Amygdala (tissue), 56 donors: ENCODE data around the gene FGFR3.

Experiments
- DNase-seq, 56 donors: peaks; one replicate each; lab custom pipeline; 2025; lab: John Stamatoyannopoulos, UW

FGFR3 gene

DNA sequence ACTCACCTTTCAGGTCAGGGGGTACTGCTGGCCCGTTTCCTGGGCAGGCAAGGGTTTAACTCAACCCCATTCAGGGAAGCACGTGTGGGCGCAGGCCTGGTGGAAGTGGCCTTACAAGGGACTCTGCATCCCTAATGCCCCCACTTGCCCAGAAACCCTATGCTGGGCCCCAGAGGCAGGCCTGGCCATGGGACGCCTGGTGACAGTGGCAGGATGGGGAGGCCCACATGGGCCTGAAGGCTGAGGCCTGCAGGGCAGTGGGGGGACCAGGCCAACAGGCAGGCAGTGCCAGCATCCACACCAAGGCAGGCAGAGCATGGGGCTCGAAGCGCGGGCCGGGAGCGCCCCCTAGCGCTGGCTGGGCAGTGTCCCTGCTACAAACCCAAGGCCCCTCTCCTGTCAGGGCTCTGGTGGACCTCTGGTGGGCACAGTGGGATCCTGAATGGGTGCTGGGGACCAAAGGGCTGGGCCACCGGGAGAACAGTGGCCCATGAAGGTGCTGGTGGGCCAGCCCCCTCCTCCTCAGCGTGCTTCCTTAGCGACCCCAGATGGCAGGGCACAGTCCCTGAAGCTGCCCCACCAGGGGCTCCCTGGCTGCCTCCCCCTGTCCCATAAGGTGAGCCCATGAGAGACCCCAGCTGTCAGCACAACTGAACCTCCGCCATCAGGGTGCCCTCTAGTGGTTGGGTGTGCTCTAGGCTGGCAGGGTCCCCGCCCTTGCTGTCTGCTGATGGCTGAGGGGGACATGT, 16.8 kb downstream of the FGFR3 start:
- peak in 55 of 56 donors; percentile 12 to 86 (median 55) for DNase-seq

DNA sequence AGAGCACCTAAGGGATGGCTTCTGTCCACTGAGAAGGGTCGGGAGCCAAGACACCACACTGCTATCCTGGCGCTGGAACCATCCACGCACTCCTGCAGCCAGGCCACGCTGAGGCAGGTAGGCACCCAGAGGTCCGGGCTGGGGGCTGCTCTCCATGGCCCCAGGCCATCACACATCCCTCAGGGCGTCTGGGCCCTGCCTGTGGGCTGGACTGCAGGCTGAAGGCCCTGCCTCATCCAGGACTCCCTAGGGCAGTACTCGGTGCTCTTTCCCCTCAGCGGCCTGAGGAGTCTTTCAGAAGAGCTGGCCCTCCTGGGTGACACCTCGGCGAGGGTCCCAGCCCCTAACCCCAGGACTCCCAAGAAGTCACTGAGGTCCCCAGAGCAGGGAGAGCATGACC, 17.7 kb downstream of the FGFR3 start:
- DNase-seq = no peak

DNA sequence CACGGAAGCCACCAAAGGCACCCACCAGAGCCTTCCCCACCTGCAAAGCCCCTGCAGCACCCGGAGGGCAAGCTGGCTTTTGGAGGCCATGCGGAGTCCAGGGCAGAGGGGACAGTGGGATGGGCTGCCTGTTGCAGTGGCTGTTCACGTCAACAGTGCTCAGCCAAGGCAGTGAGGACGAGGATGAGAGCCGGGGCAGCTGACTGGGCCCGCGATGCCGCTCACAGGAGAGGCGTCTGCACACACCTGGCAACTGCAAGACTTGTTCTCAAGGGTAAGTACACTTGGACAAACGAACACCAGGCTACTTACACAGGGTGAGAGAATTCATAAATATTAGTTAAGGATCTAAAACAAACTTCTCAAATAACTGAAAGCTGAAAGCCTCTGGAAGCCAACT, 19.6 kb downstream of the FGFR3 start:
- DNase-seq = no peak

DNA sequence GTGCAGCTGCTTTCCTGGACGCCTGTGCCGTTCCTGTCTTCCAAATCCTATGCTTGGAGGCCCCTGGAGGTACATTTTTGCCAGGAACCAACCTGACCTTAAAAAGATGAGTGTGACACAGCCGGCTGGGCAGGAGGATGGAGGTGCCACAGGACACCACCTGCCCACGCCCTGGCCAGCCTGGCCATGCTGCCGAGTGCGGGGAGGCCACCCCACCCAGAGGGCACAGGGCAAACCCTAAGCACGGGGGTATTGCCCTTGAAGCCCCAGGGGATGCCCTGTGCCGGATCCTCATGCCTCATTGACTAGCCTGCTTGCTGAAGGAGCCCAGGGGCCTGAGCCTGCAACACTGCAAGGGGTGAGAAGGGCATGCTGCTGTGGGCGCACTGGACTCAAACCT, 20.1 kb downstream of the FGFR3 start:
- no peak for DNase-seq

DNA sequence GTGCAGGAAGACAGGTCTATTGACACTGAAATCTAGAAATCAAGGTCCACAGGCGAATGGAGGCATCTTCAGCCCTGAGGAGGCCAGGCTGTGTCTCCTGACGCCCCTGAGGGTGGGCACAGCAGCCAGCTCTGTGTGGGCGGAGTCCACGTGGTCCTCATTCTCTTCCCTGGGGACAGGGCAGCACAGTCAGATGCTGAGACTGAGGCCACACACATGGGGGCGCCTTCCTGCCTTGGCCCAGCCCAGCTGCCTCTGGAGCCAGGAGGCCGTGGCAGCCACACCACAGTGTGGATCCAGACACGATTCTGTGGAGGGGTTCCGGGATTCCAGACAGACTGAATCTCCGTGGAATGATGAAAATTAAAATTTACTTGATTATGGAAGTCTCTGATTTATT, 20.8 kb downstream of the FGFR3 start:
- DNase-seq = no peak

DNA sequence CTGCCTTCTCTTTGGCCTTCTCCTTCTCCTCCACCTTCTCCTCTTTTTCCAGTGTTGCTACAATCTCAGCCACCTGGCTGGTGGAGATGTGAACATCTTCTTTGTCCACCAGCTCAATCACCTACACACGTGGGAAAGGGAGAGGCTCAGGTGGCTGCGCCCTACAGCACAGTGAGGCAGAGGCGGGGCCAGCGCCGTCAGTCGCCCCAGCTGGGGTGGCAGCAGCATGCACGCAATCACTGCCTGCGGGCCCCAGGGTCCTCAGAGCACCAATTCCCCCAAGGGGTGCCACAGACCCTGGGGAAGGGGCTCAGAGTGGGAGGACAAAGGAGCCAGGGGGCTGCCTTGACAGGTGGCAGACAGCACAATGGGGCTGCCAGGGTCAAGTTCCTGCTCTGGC, 21.4 kb downstream of the FGFR3 start:
- DNase-seq = no peak

DNA sequence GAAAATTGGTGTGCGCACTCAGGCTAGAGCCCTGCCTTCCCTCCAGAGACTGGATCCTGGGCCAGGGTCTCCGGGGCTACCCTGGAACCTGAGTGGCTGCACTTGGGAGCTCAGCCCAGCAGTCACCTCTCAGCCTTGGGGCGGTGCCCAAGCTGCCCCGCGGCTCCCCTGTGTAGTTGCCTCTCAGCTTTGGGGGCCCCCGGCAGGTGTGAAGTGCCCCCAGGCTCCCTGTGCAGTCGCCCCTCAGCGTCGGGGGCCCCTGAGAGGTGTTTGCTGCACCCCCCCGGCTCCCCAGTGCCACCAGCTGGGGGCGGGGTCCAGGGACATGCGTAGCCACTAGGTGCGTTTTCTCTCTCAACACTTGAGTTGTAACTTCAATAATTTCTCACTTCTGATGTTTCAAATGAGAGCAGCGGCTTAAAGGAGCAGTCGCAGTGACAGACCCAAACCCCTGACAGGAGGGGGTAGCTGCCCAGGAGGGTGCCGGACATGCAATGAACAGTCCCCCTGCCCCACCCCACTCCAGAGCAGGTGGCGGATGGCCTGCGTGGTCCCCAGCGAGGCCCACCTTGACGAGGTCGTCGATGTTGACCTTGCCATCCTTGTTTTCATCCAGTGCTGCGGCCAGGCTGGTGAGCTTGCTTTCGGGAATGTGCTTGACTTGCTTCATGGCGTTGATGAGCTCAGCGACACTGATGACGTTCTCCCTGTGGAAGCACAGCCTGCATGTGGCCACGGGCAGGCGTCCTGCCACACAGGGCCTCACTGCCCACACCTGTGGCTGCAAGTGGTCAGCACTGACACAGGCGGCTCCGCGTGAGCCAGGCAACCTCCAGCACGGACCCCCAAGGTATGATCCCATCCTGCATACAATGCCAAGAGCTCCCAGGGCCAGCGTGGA, 22.3 kb downstream of the FGFR3 start:
- DNase-seq = no peak

DNA sequence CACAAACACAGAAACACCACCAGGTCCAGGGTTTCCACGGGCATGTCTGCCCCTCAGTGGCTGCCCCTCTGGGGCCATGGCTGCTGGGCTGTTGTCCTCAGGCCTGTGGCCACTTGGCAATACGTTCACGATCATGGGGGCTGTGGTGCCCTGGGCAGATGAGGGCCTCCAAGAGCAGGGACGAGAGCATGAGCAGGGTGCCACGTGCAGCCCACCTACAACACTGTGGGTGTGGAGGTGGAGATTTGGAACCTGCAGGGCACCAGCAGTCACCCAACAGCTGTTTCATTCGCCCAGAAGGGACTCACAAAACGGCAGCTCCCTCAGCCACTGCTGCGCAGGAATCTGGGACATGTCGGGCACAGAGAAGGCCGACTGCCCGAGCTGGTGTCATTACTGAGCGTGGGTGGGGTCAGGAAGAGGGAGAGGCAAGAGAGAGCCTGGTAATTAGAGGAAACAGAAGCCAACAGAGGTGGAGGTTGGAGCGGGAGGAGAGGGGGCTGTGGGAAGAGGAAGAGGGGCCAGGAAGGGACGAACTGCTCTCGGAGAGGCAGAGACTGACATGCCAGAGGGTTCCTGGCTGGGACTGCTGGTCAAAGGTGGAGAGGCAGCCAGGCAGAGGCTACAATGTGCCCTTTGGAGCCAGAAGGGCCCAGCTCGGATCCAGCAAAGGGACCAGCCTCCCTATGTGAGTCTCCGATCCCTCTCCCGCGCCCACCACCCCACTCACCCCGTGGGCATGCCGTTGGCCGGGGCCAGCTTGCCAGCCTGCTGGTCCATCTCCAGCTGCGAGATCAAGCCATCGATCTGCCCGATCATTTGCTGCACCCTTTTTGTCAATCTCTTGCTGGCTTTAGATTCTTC, 23.1 kb downstream of the FGFR3 start:
- DNase-seq = no peak

DNA sequence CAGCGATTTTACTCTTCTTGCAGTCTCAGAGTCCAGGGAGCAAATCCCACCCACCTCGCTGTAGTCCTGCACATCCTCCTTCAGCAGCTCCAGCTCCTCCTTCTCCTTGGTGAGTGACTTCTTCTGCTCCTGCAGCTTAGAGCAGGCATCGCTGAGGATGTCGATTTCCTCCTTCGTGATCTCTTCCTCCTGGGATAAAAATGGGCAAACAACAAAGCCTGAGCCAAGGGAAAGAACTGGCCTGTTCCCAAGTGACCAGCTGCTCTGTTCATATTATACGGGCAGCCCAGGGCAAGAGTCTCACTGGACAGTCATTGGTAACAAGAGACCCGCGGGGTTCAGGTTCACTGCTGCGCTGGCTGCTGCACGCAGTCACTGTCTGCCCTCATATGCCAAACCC, 26.2 kb downstream of the FGFR3 start:
- no peak for DNase-seq

DNA sequence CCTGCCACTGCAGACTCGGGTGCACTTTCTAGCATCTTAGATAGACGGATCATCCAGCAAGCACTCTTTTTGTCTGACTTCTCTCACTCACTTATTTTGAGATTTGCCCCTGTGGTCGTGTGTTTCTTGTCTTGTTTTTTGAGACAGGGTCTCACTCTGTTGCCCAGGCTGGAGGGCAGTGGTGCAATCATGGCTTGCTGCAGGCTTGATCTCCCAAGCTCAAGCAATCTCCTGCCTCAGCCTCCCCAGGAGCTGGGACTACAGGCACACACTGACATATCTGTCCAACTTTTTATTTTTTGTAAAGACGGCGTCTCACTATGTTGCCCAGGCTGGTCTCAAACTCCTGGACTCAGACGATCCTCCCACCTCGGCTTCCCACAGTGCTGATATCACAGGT, 26.7 kb downstream of the FGFR3 start:
- no peak for DNase-seq

DNA sequence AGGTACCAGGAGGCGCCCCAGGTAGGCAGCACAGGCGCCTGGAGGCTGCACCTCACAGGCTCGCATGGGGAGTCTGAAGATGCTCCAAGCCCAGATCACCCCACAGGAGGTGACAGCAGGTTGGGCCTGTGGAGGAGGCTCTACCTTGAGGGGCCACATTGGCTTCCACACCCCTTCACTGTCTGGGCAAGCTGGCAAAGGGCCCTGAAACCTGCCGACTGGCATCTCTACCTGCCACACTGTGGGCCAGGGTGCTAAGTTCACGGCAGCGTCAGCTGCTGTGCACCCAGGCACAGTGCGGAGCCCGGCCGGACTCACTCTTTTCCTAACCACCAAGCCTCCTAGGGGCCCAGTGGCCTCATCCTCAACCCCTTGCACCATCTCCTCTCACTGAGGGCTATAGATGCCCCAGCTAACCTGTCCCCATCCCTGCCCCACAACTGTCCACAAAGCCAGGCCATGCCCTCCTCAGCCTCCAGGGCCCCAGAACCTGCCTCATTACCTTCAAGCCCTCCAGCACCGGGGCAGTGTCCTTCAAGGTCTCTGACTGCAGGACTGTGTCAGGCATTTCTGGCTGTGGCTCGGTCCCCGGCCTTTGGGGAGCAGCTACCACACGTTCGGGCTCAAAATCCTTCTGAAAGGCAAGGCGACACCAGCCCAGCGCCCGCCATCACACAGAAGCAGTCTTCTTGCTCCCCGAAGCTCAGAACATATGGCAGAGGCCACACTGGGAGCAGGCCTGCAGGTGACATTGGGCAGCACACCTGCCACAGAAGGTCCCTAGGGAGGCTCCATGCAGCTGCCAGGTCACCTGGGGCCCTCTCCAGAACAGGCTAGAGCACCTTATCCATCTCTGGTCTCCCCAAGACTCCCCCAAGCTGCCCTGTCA, 28.8 kb downstream of the FGFR3 start:
- DNase-seq = no peak

DNA sequence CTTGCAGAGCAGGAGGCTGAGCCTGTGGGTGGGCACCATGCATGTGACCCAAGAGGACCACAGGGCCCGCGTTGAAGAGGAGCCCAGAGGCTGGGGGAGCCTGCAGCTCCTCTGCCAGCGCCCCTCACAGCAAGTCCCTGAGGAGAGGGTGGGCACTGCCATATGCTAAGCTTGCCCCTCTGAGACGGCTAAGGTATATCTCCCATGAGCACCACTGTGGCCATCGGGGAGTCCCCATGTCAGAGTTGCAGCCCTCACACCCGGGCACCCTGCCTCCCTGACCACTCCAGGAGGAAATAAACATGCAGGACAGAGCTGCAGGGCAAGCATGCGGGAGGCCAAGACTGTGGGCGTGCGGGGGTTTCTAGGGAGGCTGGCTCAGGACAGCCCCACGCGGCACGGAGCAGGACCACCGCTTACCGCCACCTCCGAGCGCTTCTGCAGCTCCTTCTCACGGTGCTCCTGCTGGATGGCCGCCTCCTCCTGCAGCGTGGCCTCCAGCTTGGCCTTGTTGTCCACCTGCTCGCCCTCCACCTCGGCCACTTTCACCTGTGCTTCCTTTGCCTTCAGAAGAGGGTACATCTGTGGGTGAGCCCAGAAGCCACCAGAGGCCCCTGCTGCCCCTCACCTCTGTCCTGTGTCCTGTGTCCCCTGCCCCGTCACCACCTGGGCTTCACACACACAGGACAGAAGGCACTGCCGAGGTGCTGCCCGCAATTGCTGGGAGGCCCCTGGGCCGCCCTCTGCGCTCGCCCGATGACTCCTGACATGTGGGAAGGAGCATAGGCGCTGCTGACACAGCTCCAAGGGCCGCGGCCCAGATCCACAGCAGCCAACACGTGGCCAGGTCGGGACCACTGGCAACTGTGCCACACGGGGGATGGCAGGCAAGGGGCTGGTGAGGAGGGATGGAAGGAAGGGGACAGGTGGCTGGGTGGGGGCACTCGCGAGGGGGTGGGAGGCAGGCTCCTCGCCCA, 29.8 kb downstream of the FGFR3 start:
- no peak for DNase-seq

DNA sequence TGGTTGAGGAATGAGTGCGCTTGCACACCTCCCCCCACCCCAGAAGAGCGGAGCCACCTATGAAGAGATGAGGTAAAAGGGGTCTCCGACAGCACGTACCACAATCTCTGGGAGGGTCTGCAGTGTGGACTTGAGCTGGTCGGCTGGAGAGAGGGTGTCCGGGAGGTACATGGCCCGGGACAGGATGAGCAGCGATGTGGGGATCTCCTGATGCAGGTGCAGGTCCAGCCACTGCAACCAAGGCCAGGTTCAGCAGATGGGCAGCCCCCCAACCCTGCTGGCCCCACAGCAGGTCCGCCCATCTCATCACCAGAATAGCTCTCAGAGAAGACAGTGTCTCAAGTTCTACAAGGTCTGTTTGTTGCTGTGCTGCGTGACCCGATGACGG, 30.4 kb downstream of the FGFR3 start:
- no peak for DNase-seq

DNA sequence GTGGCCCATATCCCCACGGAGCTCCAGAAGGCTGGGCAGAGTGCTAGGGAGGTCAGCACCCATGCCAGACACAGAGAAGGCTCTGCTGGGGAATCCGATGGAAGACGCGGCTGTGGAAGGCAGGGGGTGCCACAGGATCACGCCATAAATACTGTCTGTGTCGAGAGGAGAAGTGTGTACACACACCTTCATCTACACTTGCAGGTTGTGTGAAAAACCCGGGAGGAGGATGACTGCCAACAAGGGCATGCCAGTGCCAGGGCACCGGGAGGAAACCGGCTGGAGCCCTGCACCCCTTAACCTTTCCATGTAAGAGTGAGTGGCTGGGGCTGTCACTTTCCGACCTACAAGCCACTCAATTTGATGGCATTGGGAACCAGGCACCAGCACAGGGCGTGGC, 31.7 kb downstream of the FGFR3 start:
- DNase-seq = no peak

DNA sequence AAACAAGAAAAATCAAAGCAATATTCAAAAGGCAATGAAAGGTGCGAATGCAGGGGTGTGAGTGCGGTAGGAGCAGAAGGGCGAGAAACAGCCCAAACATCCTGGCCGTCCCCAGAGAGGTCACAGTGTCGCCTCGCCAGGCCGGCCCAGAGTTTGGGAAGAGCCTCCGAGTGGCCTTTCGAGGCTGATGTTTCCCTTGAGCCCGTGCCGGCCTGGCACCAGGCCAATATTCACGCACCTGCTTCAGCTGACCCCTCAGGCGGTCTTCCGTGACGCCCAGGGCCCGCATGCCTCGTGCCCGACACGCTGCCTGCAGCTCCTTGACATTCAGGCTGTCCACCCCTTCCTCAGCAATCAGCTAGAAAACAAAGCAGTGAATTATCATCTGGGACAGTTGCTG, 32.2 kb downstream of the FGFR3 start:
- DNase-seq = no peak

DNA sequence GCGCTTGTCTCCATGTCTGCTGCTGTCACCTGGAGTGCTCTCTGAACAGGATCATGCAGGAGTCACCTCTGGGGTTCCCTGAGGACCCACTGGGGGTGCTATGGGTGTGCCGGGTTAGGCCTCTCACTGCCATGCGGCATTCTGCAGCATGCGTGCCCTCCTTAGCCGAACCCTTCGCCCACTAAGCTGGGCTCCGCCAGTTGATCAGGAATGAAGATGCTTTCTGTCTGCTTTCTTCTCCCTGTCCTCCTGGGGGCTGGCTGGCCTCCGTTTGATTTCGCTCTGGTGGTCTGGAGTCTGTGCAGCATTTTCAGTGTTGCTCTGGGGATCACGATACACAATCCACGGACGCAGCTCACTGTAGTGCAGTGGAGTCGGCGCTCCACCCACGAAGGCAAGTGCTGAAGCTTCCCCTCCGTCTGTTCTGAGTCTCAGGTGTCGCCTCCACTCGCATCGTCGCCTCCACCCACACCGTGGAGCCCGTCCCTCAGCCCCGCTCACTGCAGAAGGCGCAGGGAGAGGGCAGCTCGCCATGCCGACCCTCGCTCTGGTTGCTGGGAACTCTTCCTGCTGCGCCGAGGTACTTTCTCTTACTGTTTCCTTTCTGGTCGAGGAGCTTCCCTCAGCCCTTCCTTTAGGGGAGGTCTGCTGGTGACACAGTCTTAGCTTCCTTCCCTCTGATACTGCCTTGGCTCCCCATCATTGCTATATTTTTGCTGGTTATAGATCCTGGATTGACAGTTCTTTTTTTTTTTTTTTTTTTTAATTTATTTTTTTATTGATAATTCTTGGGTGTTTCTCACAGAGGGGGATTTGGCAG, 33.6 kb downstream of the FGFR3 start:
- DNase-seq = no peak

DNA sequence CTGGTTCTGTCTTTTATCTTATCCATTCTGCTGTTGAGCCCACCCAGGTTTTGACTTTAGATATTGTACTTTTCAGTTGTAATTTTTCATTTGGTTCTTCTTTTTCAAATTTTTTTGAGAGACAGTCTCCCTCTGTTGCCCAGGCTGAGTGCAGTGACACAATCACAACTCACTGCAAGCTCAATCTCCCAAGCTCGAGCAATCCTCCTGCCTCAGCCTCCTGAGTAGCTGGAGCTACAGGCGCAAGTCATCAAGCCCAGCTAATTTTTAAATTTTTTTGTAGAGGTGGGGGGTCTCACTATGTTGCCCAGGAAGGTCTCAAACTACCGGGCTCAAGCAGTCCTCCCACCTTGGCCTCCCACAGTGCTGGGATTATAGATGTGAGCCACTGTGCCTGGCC, 37.1 kb downstream of the FGFR3 start:
- no peak for DNase-seq

DNA sequence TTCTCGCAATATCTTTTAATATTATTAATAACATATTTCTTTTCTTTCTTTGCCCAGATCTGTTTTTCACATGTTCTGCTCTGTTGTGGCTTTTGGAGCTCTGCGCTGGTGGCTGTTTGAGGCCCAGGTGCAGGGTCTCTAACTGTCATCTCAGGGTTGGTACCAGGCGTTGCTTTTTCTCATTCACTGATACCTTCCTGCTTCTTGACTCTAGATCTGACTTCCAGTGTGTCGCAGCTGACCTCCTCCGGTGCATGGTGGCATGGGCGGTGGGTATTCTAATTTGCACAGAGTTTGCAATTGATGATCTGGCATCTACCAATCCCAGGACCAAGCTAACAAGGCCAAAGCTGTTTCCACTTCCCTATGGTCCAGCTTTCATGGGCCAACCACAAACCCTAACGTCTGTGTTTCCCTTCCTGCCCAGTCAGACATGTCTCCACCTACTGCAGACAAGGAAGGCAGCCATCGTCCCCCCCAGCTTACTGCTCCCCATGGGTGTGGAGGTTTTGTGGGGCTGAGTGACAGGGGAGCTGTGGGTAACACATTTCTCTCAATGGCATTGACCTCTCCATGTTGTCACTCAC, 37.6 kb downstream of the FGFR3 start:
- no peak for DNase-seq
